ENCODE data around the gene GALT. TPM values are rescaled to one million over a fixed set of nuclear protein-coding genes. Genes with fewer than 3 reads are reported as not detected.

Gene GALT
- 100 to 1,000 TPM in 4 of 6 experiments, 10 to 100 TPM in 2; 58.2 to 157 (median 117) TPM for total RNA-seq
- long read RNA-seq, transcript GALT-201 (11 exons, 1,768 nt): major isoform, 6 of 17 reads
- long read RNA-seq, partial matches to known transcripts: 3 of 17 reads
- long read RNA-seq, other reads (novel, unspliced or antisense): 7 of 17 reads

GRCh38 chr9:34646211-34647083 lies at the start of gene GALT:
GALT (plus strand) TSS chr9:34646675; CDS start chr9:34646705, 30 bp downstream.
- TF ChIP-seq CTCF (IDR thresholded peaks at IDR 0.05): peak; percentile 19 to 31 (median 22)
- peak; percentile 73 for TF ChIP-seq POLR2A (IDR thresholded peaks at IDR 0.05)
- peak within 1 kb of the TSS; percentile 70 to 87 (median 83) for H3K27ac ChIP-seq
- 15% methylated on average over 7 of the region's 43 CpGs for WGBS (ENCODE audit: insufficient coverage, low coverage, low lambda C conversion rate, missing lambda C conversion rate)
- no peaks in the 10 kb centered on the region for H3K9me3 ChIP-seq
- no peaks in the 10 kb centered on the region for H3K27me3 ChIP-seq
- ATAC-seq: peak; percentile 65 to 78 (median 72)
- peaks cover 0 to 63% (median 24%) of the 10 kb centered on the region in 4 donors for H3K4me1 ChIP-seq
- peak; percentile 95 to 98 (median 97) for DNase-seq
- intact Hi-C loops (cut with DNase I): no loop called here
- peaks cover 0 to 17% (median 9%) of the 10 kb centered on the region in 4 donors for H3K36me3 ChIP-seq
- H3K4me3 ChIP-seq: peak within 1 kb of the TSS; percentile 64 to 95 (median 74)

- TF ChIP-seq CTCF (IDR thresholded peaks at IDR 0.05) (no peak), POLR2A (IDR thresholded peaks at IDR 0.05) (no peak)
- H3K9me3 ChIP-seq: no peaks in the 10 kb centered on the region
- no peak overlapping the region for H3K27ac ChIP-seq
- intact Hi-C loops (cut with DNase I): no loop called here
- no peak overlapping the region for H3K4me3 ChIP-seq
- H3K36me3 ChIP-seq: no peaks in the 10 kb centered on the region
- H3K4me1 ChIP-seq: no peaks in the 10 kb centered on the region
- no CpG with 5 or more reads among the region's 1 CpG for whole genome bisulfite sequencing (ENCODE audit: insufficient coverage, low coverage, low lambda C conversion rate, missing lambda C conversion rate)
- DNase-seq (no peak), ATAC-seq (no peak)
- H3K27me3 ChIP-seq: no peaks in the 10 kb centered on the region
Measured at GRCh38 chr9:34599546-34599945, 46.9 kb upstream of the GALT start.

- H3K36me3 ChIP-seq: no peaks in the 10 kb centered on the region
- H3K27ac ChIP-seq: no peak overlapping the region
- no peak for TF ChIP-seq POLR2A (IDR thresholded peaks at IDR 0.05)
- ATAC-seq (no peak), DNase-seq (no peak)
- H3K4me3 ChIP-seq: no peak overlapping the region
- intact Hi-C loops (cut with DNase I): no loop called here
- no CpG with 5 or more reads among the region's 1 CpG for WGBS (ENCODE audit: insufficient coverage, low coverage, low lambda C conversion rate, missing lambda C conversion rate)
- H3K9me3 ChIP-seq: no peaks in the 10 kb centered on the region
- no peaks in the 10 kb centered on the region for H3K27me3 ChIP-seq
- H3K4me1 ChIP-seq: no peaks in the 10 kb centered on the region
Measured at GRCh38 chr9:34600908-34601307, 45.6 kb upstream of the GALT start.

- intact Hi-C loops (cut with DNase I): no loop called here
- H3K27ac ChIP-seq: no peak overlapping the region
- ATAC-seq: no peak
Measured at GRCh38 chr9:34601937-34602573, 44.4 kb upstream of the GALT start.

More at GRCh38 chr9:34601937-34602573, 44.4 kb upstream of the GALT start:
- Histone ChIP-seq H3K27me3 (no peaks in the 10 kb centered on the region), H3K36me3 (no peaks in the 10 kb centered on the region), H3K9me3 (no peaks in the 10 kb centered on the region), H3K4me1 (peaks cover 0 to 5% (median 0%) of the 10 kb centered on the region in 4 donors), H3K4me3 (no peak overlapping the region)
- WGBS (ENCODE audit: insufficient coverage, low coverage, low lambda C conversion rate, missing lambda C conversion rate): 78% methylated on average over 5 of the region's 6 CpGs
- DNase-seq: no peak
- no peak for TF ChIP-seq CTCF (IDR thresholded peaks at IDR 0.05)
- TF ChIP-seq POLR2A (IDR thresholded peaks at IDR 0.05): no peak

All from right lobe of liver (tissue), 6 donors.